ENCODE measurements around the gene GTF3C2.
"Not testable (repeated sequence)": the region's sequence is repeated elsewhere in the genome, so short reads cannot be mapped to it uniquely, and the experiment has no call there.

GTF3C2 gene

GRCh38 chr2:27319839-27320238 lies 36.7 kb downstream of the GTF3C2 start:
- not testable (repeated sequence) for DNase-seq

GRCh38 chr2:27316655-27317412 lies 39.7 kb downstream of the GTF3C2 start:
- no peak for DNase-seq

GRCh38 chr2:27315122-27315521 lies 41.4 kb downstream of the GTF3C2 start:
- no peak for DNase-seq

- DNase-seq = no peak
Observed at GRCh38 chr2:27314709-27315108, 41.9 kb downstream of the GTF3C2 start.

- DNase-seq = no peak
Observed at GRCh38 chr2:27313882-27314645, 42.5 kb downstream of the GTF3C2 start.

- no peak for DNase-seq
Observed at GRCh38 chr2:27312152-27312551, 44.4 kb downstream of the GTF3C2 start.

- no peak for DNase-seq
Observed at GRCh38 chr2:27309651-27310050, 46.9 kb downstream of the GTF3C2 start.

GRCh38 chr2:27308359-27308881 lies 48.1 kb downstream of the GTF3C2 start, which contains the start of gene UCN:
Gene UCN, minus strand, starts transcription at chr2:27308445. Its CDS starts 550 bp downstream, at chr2:27307895.
- DNase-seq = no peak

GRCh38 chr2:27307545-27308358 lies 48.8 kb downstream of the GTF3C2 start:
- DNase-seq = peak; percentile 10

GRCh38 chr2:27307287-27307544 lies 49.3 kb downstream of the GTF3C2 start:
- DNase-seq = no peak

GRCh38 chr2:27306573-27307286 lies 49.8 kb downstream of the GTF3C2 start:
- no peak for DNase-seq

GRCh38 chr2:27306136-27306535 lies 50.4 kb downstream of the GTF3C2 start:
- no peak for DNase-seq

GRCh38 chr2:27305516-27305915 lies 51.0 kb downstream of the GTF3C2 start:
- no peak for DNase-seq

GRCh38 chr2:27304488-27305240 lies 51.9 kb downstream of the GTF3C2 start:
- DNase-seq = no peak

GRCh38 chr2:27303093-27304025 lies 53.2 kb downstream of the GTF3C2 start:
- DNase-seq = peak; percentile 70

GRCh38 chr2:27300606-27301005 lies 56.0 kb downstream of the GTF3C2 start:
- DNase-seq = not testable (repeated sequence)

- no peak for DNase-seq
Observed at GRCh38 chr2:27298391-27299080, 58.0 kb downstream of the GTF3C2 start.

- DNase-seq = no peak
Observed at GRCh38 chr2:27297195-27297594, 59.4 kb downstream of the GTF3C2 start.

- no peak for DNase-seq
Observed at GRCh38 chr2:27296481-27296880, 60.1 kb downstream of the GTF3C2 start.

GRCh38 chr2:27294928-27295327 lies 61.6 kb downstream of the GTF3C2 start:
- no peak for DNase-seq

Measured in NCI-H2227 treated with DMSO at 0.1 percent for 48 hours (cell line).